Brain microvascular endothelial cell (primary cell): ENCODE measurements around the gene TNIP3.
"Not testable (repeated sequence)": the region's sequence is repeated elsewhere in the genome, so short reads cannot be mapped to it uniquely, and the experiment has no call there.

Source experiments
- DNase-seq: peaks from one replicate; pipeline ENCODE4 v3.0.0-alpha.2; 2020
- H3K27ac ChIP-seq: fragments of 250-450 bp; sonication (Bioruptor Pico); 2 replicates; pipeline ENCODE4 v1.5.1; 2020; ENCODE audit warnings: mild to moderate bottlenecking, moderate library complexity
- H3K27me3 ChIP-seq: fragments of 250-450 bp; sonication (Bioruptor Pico); replicated peaks from 2 replicates; pipeline ENCODE4 v1.5.1; 2020; ENCODE audit warnings: mild to moderate bottlenecking
- H3K36me3 ChIP-seq: fragments of 250-450 bp; sonication (Bioruptor Pico); replicated peaks from 2 replicates; pipeline ENCODE4 v1.5.1; 2020; ENCODE audit warnings: mild to moderate bottlenecking
- H3K4me3 ChIP-seq: 2 replicates; pipeline ENCODE4 v1.5.1; 2011; ENCODE audit warnings: low read depth, mild to moderate bottlenecking, control low read depth, low read length, moderate library complexity
- CTCF ChIP-seq: IDR thresholded peaks from 2 replicates; pipeline ENCODE4 v1.5.1; 2011; ENCODE audit warnings: low read depth, mild to moderate bottlenecking, moderate library complexity, low read length, control low read depth, inconsistent platforms; ENCODE audit errors: missing control alignments
- in situ Hi-C: cut with HindIII; loops from 2 replicates; pipeline ENCODE4 v1.10.0; 2017; ENCODE audit warnings: low sequenced_read_pairs, low pct_ligation_motif_present

Gene TNIP3, protein sequence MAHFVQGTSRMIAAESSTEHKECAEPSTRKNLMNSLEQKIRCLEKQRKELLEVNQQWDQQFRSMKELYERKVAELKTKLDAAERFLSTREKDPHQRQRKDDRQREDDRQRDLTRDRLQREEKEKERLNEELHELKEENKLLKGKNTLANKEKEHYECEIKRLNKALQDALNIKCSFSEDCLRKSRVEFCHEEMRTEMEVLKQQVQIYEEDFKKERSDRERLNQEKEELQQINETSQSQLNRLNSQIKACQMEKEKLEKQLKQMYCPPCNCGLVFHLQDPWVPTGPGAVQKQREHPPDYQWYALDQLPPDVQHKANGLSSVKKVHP

DNA sequence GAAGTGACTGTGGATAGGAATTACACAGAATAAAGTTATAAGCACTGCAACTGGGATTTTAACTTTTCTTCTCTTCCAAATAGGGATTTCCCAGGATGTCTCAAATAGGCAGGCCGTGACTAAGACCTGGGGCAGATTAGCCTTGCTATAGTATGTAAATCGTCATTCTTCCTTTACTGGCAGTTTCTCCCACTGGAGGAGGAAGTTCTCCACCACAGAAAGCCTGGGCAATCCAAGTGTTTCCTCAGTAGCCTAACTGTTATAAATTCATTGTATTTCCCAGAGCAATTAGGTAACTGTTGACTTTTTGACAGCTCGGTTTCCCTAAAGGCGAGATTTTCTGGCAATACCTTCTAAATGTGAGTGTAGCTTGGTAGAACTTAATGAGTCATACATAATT lies at the start of gene TNIP3:
TNIP3 (minus strand) TSS at position 31 of the 400 bp plus-strand sequence. CDS start 196 bp downstream, outside the sequence.
- TF ChIP-seq CTCF, result no peak
- H3K4me3 ChIP-seq, result no peak within 1 kb of the TSS
- in situ Hi-C loops, result no loop called here
- peak; percentile 55 for DNase-seq
- no peaks in the 10 kb centered on the region for H3K36me3 ChIP-seq
- H3K27ac ChIP-seq, result no peak within 1 kb of the TSS
- no peaks in the 10 kb centered on the region for H3K27me3 ChIP-seq

- no peak for DNase-seq
- in situ Hi-C loops, result no loop called here
- TF ChIP-seq CTCF, result no peak
- no peaks in the 10 kb centered on the region for H3K36me3 ChIP-seq
- no peak overlapping the region for H3K27ac ChIP-seq
- no peak overlapping the region for H3K4me3 ChIP-seq
- no peaks in the 10 kb centered on the region for H3K27me3 ChIP-seq
Measured at GRCh38 chr4:121212806-121213205, 48.7 kb upstream of the TNIP3 start.

GRCh38 chr4:121209171-121209570 lies 45.0 kb upstream of the TNIP3 start:
- Histone ChIP-seq H3K27me3 (no peaks in the 10 kb centered on the region), H3K36me3 (no peaks in the 10 kb centered on the region), H3K4me3 (no peak overlapping the region), H3K27ac (no peak overlapping the region)
- no peak for DNase-seq
- in situ Hi-C loops, result no loop called here
- no peak for TF ChIP-seq CTCF

- TF ChIP-seq CTCF, result no peak
- in situ Hi-C loops, result no loop called here
- Histone ChIP-seq H3K27me3 (no peaks in the 10 kb centered on the region), H3K27ac (no peak overlapping the region), H3K4me3 (no peak overlapping the region), H3K36me3 (no peaks in the 10 kb centered on the region)
- no peak for DNase-seq
Measured at GRCh38 chr4:121208244-121209007, 44.3 kb upstream of the TNIP3 start.

GRCh38 chr4:121205777-121206176 lies 41.7 kb upstream of the TNIP3 start:
- H3K36me3 ChIP-seq, in situ Hi-C loops, H3K4me3 ChIP-seq, H3K27me3 ChIP-seq, DNase-seq, H3K27ac ChIP-seq: not testable (repeated sequence)

GRCh38 chr4:121200795-121201472 lies 36.8 kb upstream of the TNIP3 start:
- Histone ChIP-seq H3K36me3 (no peaks in the 10 kb centered on the region), H3K27me3 (no peaks in the 10 kb centered on the region), H3K4me3 (no peak overlapping the region), H3K27ac (no peak overlapping the region)
- in situ Hi-C loops, result no loop called here
- TF ChIP-seq CTCF, result no peak
- DNase-seq, result no peak
